Esophagus muscularis mucosa (tissue), 4 donors: ENCODE data around the gene EIF5A2. TPM values are rescaled to one million over a fixed set of nuclear protein-coding genes. Genes with fewer than 3 reads are reported as not detected.
"Not testable (repeated sequence)": the region's sequence is repeated elsewhere in the genome, so short reads cannot be mapped to it uniquely, and the experiment has no call there.

ENCODE experiments used
- DNase-seq: peaks from one replicate; pipeline ENCODE4 v3.0.0-alpha.2; 2017; ENCODE audit errors: extremely low spot score
- H3K27ac ChIP-seq, 4 donors: fragments of 200-600 bp; sonication (generic); replicated peaks in 1 of 4; 1 replicate in 3 of 4; 2 replicates in 1 of 4; pipeline ENCODE4 v1.5.1; 2016 to 2019; ENCODE audit warnings: mild to moderate bottlenecking in 1 of 4
- H3K27me3 ChIP-seq, 4 donors: fragments of 200-600 bp; sonication (generic); one replicate each; pipeline versions ENCODE4 v1.5.1 to v1.6.0; 2016 to 2019
- H3K36me3 ChIP-seq, 4 donors: fragments of 200-600 bp; sonication (generic); one replicate each; pipeline ENCODE4 v1.5.1; 2016 to 2019
- H3K4me1 ChIP-seq, 4 donors: fragments of 200-600 bp; sonication (generic); one replicate each; pipeline ENCODE4 v1.5.1; 2016 to 2019
- H3K4me3 ChIP-seq, 4 donors: fragments of 200-600 bp; sonication (generic); 1 replicate in 2 of 4; 2 replicates in 2 of 4; pipeline ENCODE4 v1.5.1; 2016 to 2019; ENCODE audit warnings: mild to moderate bottlenecking in 4 of 4, moderate library complexity in 1 of 4
- H3K9me3 ChIP-seq, 4 donors: fragments of 200-600 bp; sonication (generic); 1 replicate in 3 of 4; 2 replicates in 1 of 4; pipeline ENCODE4 v1.5.1; 2016 to 2019
- EP300 ChIP-seq: sonication (generic); formaldehyde crosslinking; IDR thresholded peaks from one replicate; pipeline ENCODE4 v1.6.1; 2017; ENCODE audit warnings: antibody characterized with exemption
- POLR2A ChIP-seq: fragments of 450-650 bp; IDR thresholded peaks from one replicate; pipeline ENCODE4 v1.6.1; 2017; ENCODE audit warnings: antibody characterized with exemption, moderate library complexity, mild to moderate bottlenecking, low read depth
- POLR2AphosphoS5 ChIP-seq, 2 donors: sonication (generic); formaldehyde crosslinking; IDR thresholded peaks; one replicate each; pipeline ENCODE4 v1.6.1; 2017; ENCODE audit warnings: antibody characterized with exemption in 2 of 2
- WGBS: methylation state at CpG from one replicate; pipeline ENCODE4 v1.1.5; 2018; 5-methylcytosine and 5-hydroxymethylcytosine counted together
- intact Hi-C: fragments of 100-400 bp; cut with DNase I; formaldehyde crosslinking; loops from one replicate; pipeline ENCODE4 v1.15.1; 2023
- total RNA-seq, 4 donors: library from RNA; depleted of rRNA; stranded (reverse); fragments of >200 nt; gene quantifications; one replicate each; pipeline versions ENCODE4 v1.1.0 to v1.2.1, GENCODE V29; 2016
- TF ChIP-seq, protein P1 (sequence below), 3 experiments: fragments of 200-600 bp in 2 of 3; fragments of 450-650 bp in 1 of 3; sonication (generic) in 2 of 3; IDR thresholded peaks; one replicate each; pipeline ENCODE4 v1.5.1; 2017 to 2019; ENCODE audit warnings: antibody characterized with exemption in 3 of 3, mild to moderate bottlenecking in 2 of 3, moderate library complexity in 1 of 3

EIF5A2 gene
- total RNA-seq, 4 donors from 2014 or later: 7.8 to 10.4 (median 7.9) TPM

DNA sequence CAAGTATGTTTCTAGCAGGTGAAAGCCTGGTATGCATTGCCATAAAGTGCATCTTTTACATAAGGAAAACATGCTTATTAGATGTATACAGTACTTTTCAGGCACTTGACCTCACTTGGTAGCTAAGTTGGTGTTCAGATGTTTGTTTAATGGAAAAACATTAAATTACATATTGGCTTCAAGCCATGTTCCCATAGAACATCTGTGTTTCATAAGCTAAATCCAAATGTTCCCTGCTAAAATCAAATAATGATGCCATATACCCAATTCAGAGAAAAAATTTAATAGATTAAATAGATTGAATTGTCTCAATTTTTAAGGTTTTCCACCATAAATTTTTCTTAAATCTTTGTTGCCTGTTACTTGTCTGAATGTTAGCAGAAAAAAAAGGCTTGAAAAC is 19.3 kb downstream of the EIF5A2 start:
- Histone ChIP-seq H3K36me3 (peaks cover 0 to 14% (median 0%) of the 10 kb centered on the region in 4 donors), H3K4me1 (no peaks in the 10 kb centered on the region), H3K27me3 (no peaks in the 10 kb centered on the region), H3K9me3 (no peaks in the 10 kb centered on the region), H3K4me3 (no peak overlapping the region), H3K27ac (no peak overlapping the region)
- DNase-seq: no peak
- intact Hi-C loops: no loop called here
- TF ChIP-seq EP300 (no peak), POLR2A (no peak), POLR2AphosphoS5 (IDR thresholded peaks at IDR 0.05) (no peak)
- TF ChIP-seq, protein P1, sequence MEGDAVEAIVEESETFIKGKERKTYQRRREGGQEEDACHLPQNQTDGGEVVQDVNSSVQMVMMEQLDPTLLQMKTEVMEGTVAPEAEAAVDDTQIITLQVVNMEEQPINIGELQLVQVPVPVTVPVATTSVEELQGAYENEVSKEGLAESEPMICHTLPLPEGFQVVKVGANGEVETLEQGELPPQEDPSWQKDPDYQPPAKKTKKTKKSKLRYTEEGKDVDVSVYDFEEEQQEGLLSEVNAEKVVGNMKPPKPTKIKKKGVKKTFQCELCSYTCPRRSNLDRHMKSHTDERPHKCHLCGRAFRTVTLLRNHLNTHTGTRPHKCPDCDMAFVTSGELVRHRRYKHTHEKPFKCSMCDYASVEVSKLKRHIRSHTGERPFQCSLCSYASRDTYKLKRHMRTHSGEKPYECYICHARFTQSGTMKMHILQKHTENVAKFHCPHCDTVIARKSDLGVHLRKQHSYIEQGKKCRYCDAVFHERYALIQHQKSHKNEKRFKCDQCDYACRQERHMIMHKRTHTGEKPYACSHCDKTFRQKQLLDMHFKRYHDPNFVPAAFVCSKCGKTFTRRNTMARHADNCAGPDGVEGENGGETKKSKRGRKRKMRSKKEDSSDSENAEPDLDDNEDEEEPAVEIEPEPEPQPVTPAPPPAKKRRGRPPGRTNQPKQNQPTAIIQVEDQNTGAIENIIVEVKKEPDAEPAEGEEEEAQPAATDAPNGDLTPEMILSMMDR (IDR thresholded peaks at IDR 0.05): no peak

DNA sequence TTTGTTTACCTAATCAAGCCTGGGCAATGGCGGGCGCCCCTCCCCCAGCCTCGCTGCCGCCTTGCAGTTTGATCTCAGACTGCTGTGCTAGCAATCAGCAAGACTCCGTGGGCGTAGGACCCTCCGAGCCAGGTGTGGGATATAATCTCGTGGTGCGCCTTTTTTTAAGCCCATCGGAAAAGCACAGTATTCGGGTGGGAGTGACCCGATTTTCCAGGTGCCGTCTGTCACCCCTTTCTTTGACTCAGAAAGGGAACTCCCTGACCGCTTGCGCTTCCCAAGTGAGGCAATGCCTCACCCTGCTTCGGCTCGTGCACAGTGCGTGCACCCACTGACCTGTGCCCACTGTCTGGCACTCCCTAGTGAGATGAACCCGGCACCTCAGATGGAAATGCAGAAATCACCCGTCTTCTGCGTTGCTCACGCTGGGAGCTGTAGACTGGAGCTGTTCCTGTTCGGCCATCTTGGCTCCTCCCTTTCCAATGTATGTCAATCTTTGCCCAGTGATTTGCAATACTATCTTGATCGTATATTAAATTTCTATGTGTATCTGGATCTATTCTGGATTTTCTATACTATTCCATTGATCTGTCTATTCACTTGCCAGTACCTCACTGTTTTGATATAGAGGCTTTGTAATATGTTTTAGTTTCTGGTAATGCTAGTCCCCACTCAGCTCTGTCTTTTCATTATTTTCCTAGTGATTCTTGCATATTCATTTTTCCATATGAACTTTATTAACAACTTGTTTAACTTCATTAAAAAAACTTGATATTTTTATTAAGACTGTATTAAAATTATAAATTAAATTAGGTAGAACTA is 24.1 kb downstream of the EIF5A2 start:
- 87% methylated on average over 20 of the region's 24 CpGs for WGBS
- H3K4me1 ChIP-seq, intact Hi-C loops, H3K27ac ChIP-seq, H3K4me3 ChIP-seq, H3K9me3 ChIP-seq, H3K36me3 ChIP-seq, DNase-seq, H3K27me3 ChIP-seq: not testable (repeated sequence)

DNA sequence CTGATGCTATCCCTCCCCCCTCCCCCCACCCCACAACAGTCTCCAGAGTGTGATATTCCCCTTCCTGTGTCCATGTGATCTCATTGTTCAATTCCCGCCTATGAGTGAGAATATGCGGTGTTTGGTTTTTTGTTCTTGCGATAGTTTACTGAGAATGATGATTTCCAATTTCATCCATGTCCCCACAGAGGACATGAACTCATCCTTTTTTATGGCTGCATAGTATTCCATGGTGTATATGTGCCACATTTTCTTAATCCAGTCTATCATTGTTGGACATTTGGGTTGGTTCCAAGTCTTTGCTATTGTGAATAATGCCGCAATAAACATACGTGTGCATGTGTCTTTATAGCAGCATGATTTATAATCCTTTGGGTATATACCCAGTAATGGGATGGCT is 29.7 kb downstream of the EIF5A2 start:
- intact Hi-C loops, H3K27me3 ChIP-seq, H3K36me3 ChIP-seq, H3K9me3 ChIP-seq, DNase-seq, H3K4me1 ChIP-seq, H3K4me3 ChIP-seq, H3K27ac ChIP-seq: not testable (repeated sequence)
- WGBS: 100% methylated on average over 1 of the region's 5 CpGs

DNA sequence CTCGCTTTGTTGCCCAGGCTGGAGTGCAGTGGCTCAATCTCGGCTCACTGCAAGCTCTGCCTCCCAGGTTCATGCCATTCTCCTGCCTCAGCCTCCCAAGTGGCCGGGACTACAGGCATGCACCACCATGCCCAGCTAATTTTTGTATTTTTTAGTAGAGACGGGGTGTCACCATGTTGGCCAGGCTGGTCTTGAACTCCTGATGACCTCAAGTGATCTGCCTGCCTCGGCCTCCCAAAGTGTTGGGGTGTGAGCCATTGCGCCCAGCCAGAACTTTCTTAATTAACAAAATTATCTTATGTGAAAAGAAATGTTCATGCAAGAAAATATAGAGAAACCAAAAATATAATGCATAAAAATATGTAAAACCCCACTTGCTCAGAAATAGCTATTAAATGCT is 31.1 kb downstream of the EIF5A2 start:
- H3K9me3 ChIP-seq, H3K4me3 ChIP-seq, DNase-seq, H3K27ac ChIP-seq, H3K27me3 ChIP-seq, H3K36me3 ChIP-seq, H3K4me1 ChIP-seq, intact Hi-C loops: not testable (repeated sequence)
- 90% methylated on average over 6 of the region's 6 CpGs for WGBS

DNA sequence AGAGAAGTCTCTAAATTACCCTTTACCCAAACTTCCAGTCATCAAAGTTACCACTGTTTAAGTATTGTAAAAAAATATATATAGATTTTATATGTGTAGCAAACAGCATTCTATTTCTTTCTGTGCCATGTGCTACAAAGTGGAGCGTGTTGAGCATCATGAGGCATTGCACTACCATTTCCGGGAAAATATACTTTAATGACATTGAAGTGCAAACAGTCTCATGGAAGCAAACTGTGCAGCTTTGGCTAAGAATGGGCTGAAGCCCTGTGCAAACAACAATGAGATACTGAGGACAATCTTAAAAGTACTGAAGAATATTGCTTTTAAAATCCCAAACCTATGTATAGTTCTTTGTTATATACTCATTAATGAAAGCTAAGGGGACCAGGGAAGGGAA is 31.9 kb downstream of the EIF5A2 start:
- no peaks in the 10 kb centered on the region for H3K36me3 ChIP-seq
- TF ChIP-seq POLR2A: no peak
- no peak for TF ChIP-seq POLR2AphosphoS5 (IDR thresholded peaks at IDR 0.05)
- no peak for TF ChIP-seq EP300
- TF ChIP-seq, protein P1 (IDR thresholded peaks at IDR 0.05): no peak
- H3K4me1 ChIP-seq: no peaks in the 10 kb centered on the region
- no peak overlapping the region for H3K27ac ChIP-seq
- DNase-seq: no peak
- H3K4me3 ChIP-seq: no peak overlapping the region
- intact Hi-C loops: no loop called here
- H3K27me3 ChIP-seq: no peaks in the 10 kb centered on the region
- H3K9me3 ChIP-seq: no peaks in the 10 kb centered on the region
- 94% methylated on average over 2 of the region's 2 CpGs for WGBS

DNA sequence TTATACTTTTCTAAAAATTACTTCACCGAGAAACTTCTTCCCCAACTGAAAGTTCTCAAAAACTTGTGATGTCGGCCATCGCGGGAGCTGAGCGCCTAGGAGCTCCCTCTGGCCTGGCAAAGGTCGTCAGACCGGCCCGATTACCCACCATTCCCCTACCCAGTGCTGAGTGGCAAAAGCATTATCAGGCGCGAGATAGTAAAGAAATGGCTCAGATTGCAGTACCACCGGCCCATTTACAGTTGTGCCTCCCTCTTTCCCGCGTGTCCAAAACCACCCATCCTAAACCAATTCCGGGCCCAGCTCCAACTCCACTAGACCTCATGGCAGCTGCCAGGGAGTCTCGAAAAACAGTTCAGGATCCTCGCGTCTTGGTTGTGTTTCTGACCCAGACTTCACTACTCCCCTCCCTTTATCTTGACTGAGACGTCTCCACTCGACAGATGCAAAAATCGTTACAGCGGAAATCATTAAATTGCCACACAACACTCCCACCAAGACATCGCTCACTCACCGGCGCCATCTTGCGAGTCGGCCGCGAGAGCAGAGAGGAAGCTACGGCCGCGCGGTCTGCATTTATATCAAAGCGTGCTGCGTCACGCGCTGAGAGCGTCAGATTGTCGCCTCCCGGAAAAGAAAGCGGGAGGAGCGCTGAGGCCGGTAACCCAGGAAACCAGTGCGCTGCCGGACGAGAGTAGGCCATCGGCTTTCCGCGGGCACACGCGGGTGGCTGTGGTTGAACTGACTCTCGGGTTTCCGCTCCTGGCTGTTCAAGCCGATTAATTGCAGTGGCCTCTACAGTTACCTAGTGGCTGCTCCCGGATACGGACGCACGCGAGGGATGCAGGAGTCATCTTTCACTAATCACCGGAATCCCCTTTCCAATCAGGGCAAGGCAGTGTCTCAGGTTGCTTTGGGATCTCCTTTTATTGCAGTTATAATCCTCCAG is 38.5 kb downstream of the EIF5A2 start, which contains the start of gene RPL22L1:
Gene RPL22L1, minus strand, starts transcription at position 551 of the 949 bp plus-strand sequence. Its CDS starts 28 bp downstream, at position 523.
- DNase-seq: peak; percentile 98
- intact Hi-C loops: loop anchor here (5.0 kb wide), 1 partner anchor 37 kb away; the partner anchor contains the start of gene EIF5A2

More for the DNA sequence above, 38.5 kb downstream of the EIF5A2 start, which contains the start of gene RPL22L1:
- H3K27me3 ChIP-seq: no peaks in the 10 kb centered on the region
- H3K27ac ChIP-seq: peak within 1 kb of the TSS; percentile 79 to 85 (median 80)
- TF ChIP-seq POLR2A: peak; percentile 80
- TF ChIP-seq, protein P1 (IDR thresholded peaks at IDR 0.05): peak in 1 of 3 experiments; percentile 13
- no peak for TF ChIP-seq EP300
- peak; percentile 94 to 98 for TF ChIP-seq POLR2AphosphoS5 (IDR thresholded peaks at IDR 0.05)
- H3K4me1 ChIP-seq: peaks cover 17 to 33% (median 31%) of the 10 kb centered on the region in 4 donors
- peaks cover 10 to 33% (median 28%) of the 10 kb centered on the region in 4 donors for H3K36me3 ChIP-seq
- no peaks in the 10 kb centered on the region for H3K9me3 ChIP-seq
- H3K4me3 ChIP-seq: peak within 1 kb of the TSS; percentile 56 to 72 (median 70)
- WGBS: under 1% methylated on average over 42 of the region's 59 CpGs
